ENCODE data around the gene ST6GALNAC3.

ST6GALNAC3 gene

GRCh38 chr1:76503736-76504135, 429.2 kb downstream of the ST6GALNAC3 start:
- H3K4me3 ChIP-seq (ENCODE audit: severe bottlenecking): no peak overlapping the region
- TF ChIP-seq CTCF (IDR thresholded peaks at IDR 0.05; ENCODE audit: poor library complexity, severe bottlenecking): no peak
- no peaks in the 10 kb centered on the region for H3K4me1 ChIP-seq (ENCODE audit: insufficient read depth, poor library complexity, severe bottlenecking)
- H3K36me3 ChIP-seq (ENCODE audit: low read depth): no peaks in the 10 kb centered on the region
- peaks cover 17% of the 10 kb centered on the region for H3K27me3 ChIP-seq (ENCODE audit: insufficient read depth, poor library complexity, severe bottlenecking)
- H3K9me3 ChIP-seq (ENCODE audit: severe bottlenecking): no peaks in the 10 kb centered on the region
- no peak for ATAC-seq (ENCODE audit: low read depth)
- DNase-seq (ENCODE audit: low spot score): no peak
- H3K27ac ChIP-seq (ENCODE audit: poor library complexity, severe bottlenecking): no peak overlapping the region

GRCh38 chr1:76507376-76507775, 432.8 kb downstream of the ST6GALNAC3 start:
- Histone ChIP-seq H3K27me3 (ENCODE audit: insufficient read depth, poor library complexity, severe bottlenecking) (no peaks in the 10 kb centered on the region), H3K36me3 (ENCODE audit: low read depth) (no peaks in the 10 kb centered on the region), H3K9me3 (ENCODE audit: severe bottlenecking) (no peaks in the 10 kb centered on the region), H3K27ac (ENCODE audit: poor library complexity, severe bottlenecking) (no peak overlapping the region), H3K4me1 (ENCODE audit: insufficient read depth, poor library complexity, severe bottlenecking) (no peaks in the 10 kb centered on the region), H3K4me3 (ENCODE audit: severe bottlenecking) (no peak overlapping the region)
- DNase-seq (ENCODE audit: low spot score) (no peak), ATAC-seq (ENCODE audit: low read depth) (no peak)
- TF ChIP-seq CTCF (IDR thresholded peaks at IDR 0.05; ENCODE audit: poor library complexity, severe bottlenecking): no peak

GRCh38 chr1:76508871-76509270, 434.3 kb downstream of the ST6GALNAC3 start:
- no peaks in the 10 kb centered on the region for H3K36me3 ChIP-seq (ENCODE audit: low read depth)
- H3K9me3 ChIP-seq (ENCODE audit: severe bottlenecking): no peaks in the 10 kb centered on the region
- no peaks in the 10 kb centered on the region for H3K4me1 ChIP-seq (ENCODE audit: insufficient read depth, poor library complexity, severe bottlenecking)
- no peak for ATAC-seq (ENCODE audit: low read depth)
- no peak overlapping the region for H3K4me3 ChIP-seq (ENCODE audit: severe bottlenecking)
- no peak for TF ChIP-seq CTCF (IDR thresholded peaks at IDR 0.05; ENCODE audit: poor library complexity, severe bottlenecking)
- H3K27ac ChIP-seq (ENCODE audit: poor library complexity, severe bottlenecking): no peak overlapping the region
- DNase-seq (ENCODE audit: low spot score): no peak
- H3K27me3 ChIP-seq (ENCODE audit: insufficient read depth, poor library complexity, severe bottlenecking): no peaks in the 10 kb centered on the region

- DNase-seq (ENCODE audit: low spot score): no peak
- no peak overlapping the region for H3K4me3 ChIP-seq (ENCODE audit: severe bottlenecking)
- H3K36me3 ChIP-seq (ENCODE audit: low read depth): no peaks in the 10 kb centered on the region
- no peak for TF ChIP-seq CTCF (IDR thresholded peaks at IDR 0.05; ENCODE audit: poor library complexity, severe bottlenecking)
- no peak overlapping the region for H3K27ac ChIP-seq (ENCODE audit: poor library complexity, severe bottlenecking)
- no peak for ATAC-seq (ENCODE audit: low read depth)
- no peaks in the 10 kb centered on the region for H3K4me1 ChIP-seq (ENCODE audit: insufficient read depth, poor library complexity, severe bottlenecking)
- no peaks in the 10 kb centered on the region for H3K27me3 ChIP-seq (ENCODE audit: insufficient read depth, poor library complexity, severe bottlenecking)
- H3K9me3 ChIP-seq (ENCODE audit: severe bottlenecking): no peaks in the 10 kb centered on the region
These were observed 436.4 kb downstream of the ST6GALNAC3 start for GRCh38 chr1:76510672-76511557.

- Histone ChIP-seq H3K4me1 (ENCODE audit: insufficient read depth, poor library complexity, severe bottlenecking) (no peaks in the 10 kb centered on the region), H3K27ac (ENCODE audit: poor library complexity, severe bottlenecking) (no peak overlapping the region), H3K9me3 (ENCODE audit: severe bottlenecking) (no peaks in the 10 kb centered on the region), H3K36me3 (ENCODE audit: low read depth) (no peaks in the 10 kb centered on the region), H3K4me3 (ENCODE audit: severe bottlenecking) (no peak overlapping the region), H3K27me3 (ENCODE audit: insufficient read depth, poor library complexity, severe bottlenecking) (no peaks in the 10 kb centered on the region)
- no peak for TF ChIP-seq CTCF (IDR thresholded peaks at IDR 0.05; ENCODE audit: poor library complexity, severe bottlenecking)
- ATAC-seq (ENCODE audit: low read depth) (no peak), DNase-seq (ENCODE audit: low spot score) (no peak)
These were observed 437.1 kb downstream of the ST6GALNAC3 start for GRCh38 chr1:76511558-76512179.
